SU-DHL-6 (cell line): ENCODE results near the gene SH3PXD2B.

Experiments used
- CTCF ChIP-seq: fragments of 200-600 bp; sonication (generic); IDR thresholded peaks from one replicate; pipeline ENCODE4 v1.5.1; 2017; ENCODE audit warnings: antibody characterized with exemption, mild to moderate bottlenecking, low read length, moderate library complexity; ENCODE audit not compliant: insufficient read depth, poor library complexity, severe bottlenecking
- EZH2phosphoT487 ChIP-seq: fragments of 200-600 bp; sonication (generic), shearing (Covaris generic); conservative IDR thresholded peaks from 2 replicates; pipeline ENCODE4 v1.6.1; 2018; ENCODE audit warnings: mild to moderate bottlenecking, antibody characterized with exemption, low read length, moderate library complexity, mixed read lengths

DNA sequence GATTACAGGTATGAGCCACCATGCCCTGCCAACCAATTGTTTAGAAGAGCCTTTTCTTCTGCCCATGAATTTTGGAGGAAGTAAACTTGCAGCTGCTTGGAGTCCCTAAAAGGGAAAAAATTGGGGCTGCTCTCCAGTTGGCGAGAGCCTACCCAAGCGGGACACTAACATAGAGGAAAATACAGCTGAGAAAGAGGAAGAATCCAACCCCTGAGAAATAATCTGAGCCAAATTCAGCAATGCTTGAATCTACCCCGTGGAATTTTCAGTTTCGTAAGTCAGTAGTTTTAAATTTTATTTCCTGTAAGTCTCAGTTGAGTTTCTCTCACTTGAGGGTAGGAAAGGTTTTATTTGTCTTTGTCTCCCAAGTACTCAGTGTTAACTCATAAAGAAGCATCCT is 140.4 kb downstream of the SH3PXD2B start:
- TF ChIP-seq CTCF: no peak
- TF ChIP-seq EZH2phosphoT487: no peak
